HG03521 (cell line): ENCODE results near the gene NOA1.
A peak's percentile ranks its signal among the peaks of the same experiment; 100 is the strongest.

Source experiments
- ATAC-seq: cut with Tn5 transposase; IDR thresholded peaks from one replicate; pipeline ENCODE4 v1.9.1; 2021; ENCODE audit warnings: mild to moderate bottlenecking, moderate library complexity; ENCODE audit not compliant: unreplicated experiment

Gene NOA1

GRCh38 chr4:56977321-56978012 lies at the start of gene NOA1:
Gene NOA1 (minus strand): TSS chr4:56977606. CDS start chr4:56977585, 21 bp downstream.
- peak; percentile 76 for ATAC-seq

GRCh38 chr4:57023104-57023503 lies 45.7 kb upstream of the NOA1 start:
- no peak for ATAC-seq

GRCh38 chr4:57020467-57021101 lies 43.2 kb upstream of the NOA1 start:
- no peak for ATAC-seq

- ATAC-seq: no peak
Measured at GRCh38 chr4:57018980-57019379, 41.6 kb upstream of the NOA1 start.

GRCh38 chr4:57013543-57014120 lies 36.2 kb upstream of the NOA1 start:
- ATAC-seq: no peak

- no peak for ATAC-seq
Measured at GRCh38 chr4:56999751-57000150, 22.3 kb upstream of the NOA1 start.

GRCh38 chr4:56995525-56995924 lies 18.1 kb upstream of the NOA1 start:
- ATAC-seq: no peak

- no peak for ATAC-seq
Measured at GRCh38 chr4:56990109-56990905, 12.9 kb upstream of the NOA1 start.

- no peak for ATAC-seq
Measured at GRCh38 chr4:56986952-56987351, 9.5 kb upstream of the NOA1 start.

- no peak for ATAC-seq
Measured at GRCh38 chr4:56986192-56986591, 8.8 kb upstream of the NOA1 start.

- no peak for ATAC-seq
Measured at GRCh38 chr4:56981795-56982201, 4.4 kb upstream of the NOA1 start.

- ATAC-seq: no peak
Measured at GRCh38 chr4:56979421-56980072, 2.1 kb upstream of the NOA1 start.

GRCh38 chr4:56978750-56979303 lies 1.4 kb upstream of the NOA1 start, which contains the start of gene POLR2B:
Gene POLR2B (plus strand): TSS chr4:56978896. CDS start chr4:56978986, 90 bp downstream.
- peak; percentile 40 for ATAC-seq

- ATAC-seq: peak; percentile 22
Measured at GRCh38 chr4:56976837-56977320, 527 bp downstream of the NOA1 start.

GRCh38 chr4:56976283-56976836 lies 1.0 kb downstream of the NOA1 start:
- ATAC-seq: no peak

- no peak for ATAC-seq
Measured at GRCh38 chr4:56973336-56973735, 4.1 kb downstream of the NOA1 start.

GRCh38 chr4:56972809-56973208 lies 4.6 kb downstream of the NOA1 start:
- no peak for ATAC-seq

- ATAC-seq: no peak
Measured at GRCh38 chr4:56972389-56972788, 5.0 kb downstream of the NOA1 start.

- no peak for ATAC-seq
Measured at GRCh38 chr4:56971383-56971782, 6.0 kb downstream of the NOA1 start.

- no peak for ATAC-seq
Measured at GRCh38 chr4:56961107-56961500, 16.3 kb downstream of the NOA1 start.
